Measurements from ENCODE around the gene AGFG1. TPM values are rescaled to one million over a fixed set of nuclear protein-coding genes. Genes with fewer than 3 reads are reported as not detected.

The AGFG1 gene
- total RNA-seq, 1 donor from 2014 or later, result 27.1 TPM

GRCh38 chr2:227608561-227609338 is 136.8 kb downstream of the AGFG1 start:
- no peak for DNase-seq

- DNase-seq, result no peak
Measured at GRCh38 chr2:227610123-227610522, 138.2 kb downstream of the AGFG1 start.

Other genes with a start within 250 kb of the AGFG1 start
- gene MFF, start 146.9 kb upstream of the AGFG1 start, total RNA-seq, result 55.6 TPM
- gene TM4SF20, start 92.8 kb upstream of the AGFG1 start, total RNA-seq, result not detected
- gene SCYGR1, start 84.2 kb upstream of the AGFG1 start, total RNA-seq, result not detected
- gene SCYGR2, start 126.7 kb downstream of the AGFG1 start, total RNA-seq, result not detected
- not detected for gene SCYGR3, start 142.7 kb downstream of the AGFG1 start, total RNA-seq
- gene SCYGR4, start 145.3 kb downstream of the AGFG1 start, total RNA-seq, result 0.89 TPM
- gene SCYGR5, start 194.6 kb downstream of the AGFG1 start, total RNA-seq, result not detected
- gene SLC19A3, start 245.9 kb downstream of the AGFG1 start, total RNA-seq, result 18.3 TPM